ENCODE data around the gene AQP12B.
A peak's percentile ranks its signal among the peaks of the same experiment; 100 is the strongest.

AQP12B gene

DNA sequence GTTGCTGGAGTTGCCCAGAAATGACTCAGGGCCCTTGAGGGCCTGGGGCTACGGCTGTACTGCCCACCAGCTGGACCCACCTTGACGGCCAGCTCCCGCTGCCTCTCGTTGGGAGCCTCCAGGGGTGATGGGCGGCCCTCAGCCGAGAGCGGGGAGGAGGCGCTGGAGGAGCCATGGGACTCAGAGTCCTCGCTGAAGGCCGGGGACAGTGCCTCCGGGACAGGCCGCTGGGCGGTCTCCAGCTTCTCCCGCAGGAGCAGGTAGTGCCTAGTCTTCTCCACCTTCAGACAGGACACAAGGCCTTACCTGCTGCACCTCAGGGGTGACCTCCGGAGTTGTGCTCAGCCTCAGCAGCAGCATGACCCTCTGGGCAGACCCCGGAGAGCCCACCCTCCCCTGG lies 39.7 kb upstream of the AQP12B start:
- no peaks in the 10 kb centered on the region for H3K27me3 ChIP-seq (ENCODE audit: insufficient read depth, insufficient read length)
- no peaks in the 10 kb centered on the region; the same call in 1 of the 2 replicates for H3K9me3 ChIP-seq (ENCODE audit: insufficient read depth, low read length)
- H3K4me3 ChIP-seq (ENCODE audit: insufficient read length, low read depth), result no peak overlapping the region
- H3K4me1 ChIP-seq (ENCODE audit: insufficient read depth, insufficient read length), result no peaks in the 10 kb centered on the region
- TF ChIP-seq SUZ12 (IDR thresholded peaks at IDR 0.05; ENCODE audit: extremely low read depth, insufficient read depth, insufficient read length), result no peak
- TF ChIP-seq ZNF274 (IDR thresholded peaks at IDR 0.05; ENCODE audit: low read depth, low read length), result no peak
- no peak for TF ChIP-seq YY1 (IDR thresholded peaks at IDR 0.05; ENCODE audit: insufficient read depth, insufficient read length)
- no peak overlapping the region for H3K9ac ChIP-seq (ENCODE audit: insufficient read length, low read depth)
- DNase-seq (ENCODE audit: low read depth, low spot score), result no peak
- peaks cover 3% of the 10 kb centered on the region for H3K36me3 ChIP-seq (ENCODE audit: insufficient read depth, insufficient read length, low read length)

DNA sequence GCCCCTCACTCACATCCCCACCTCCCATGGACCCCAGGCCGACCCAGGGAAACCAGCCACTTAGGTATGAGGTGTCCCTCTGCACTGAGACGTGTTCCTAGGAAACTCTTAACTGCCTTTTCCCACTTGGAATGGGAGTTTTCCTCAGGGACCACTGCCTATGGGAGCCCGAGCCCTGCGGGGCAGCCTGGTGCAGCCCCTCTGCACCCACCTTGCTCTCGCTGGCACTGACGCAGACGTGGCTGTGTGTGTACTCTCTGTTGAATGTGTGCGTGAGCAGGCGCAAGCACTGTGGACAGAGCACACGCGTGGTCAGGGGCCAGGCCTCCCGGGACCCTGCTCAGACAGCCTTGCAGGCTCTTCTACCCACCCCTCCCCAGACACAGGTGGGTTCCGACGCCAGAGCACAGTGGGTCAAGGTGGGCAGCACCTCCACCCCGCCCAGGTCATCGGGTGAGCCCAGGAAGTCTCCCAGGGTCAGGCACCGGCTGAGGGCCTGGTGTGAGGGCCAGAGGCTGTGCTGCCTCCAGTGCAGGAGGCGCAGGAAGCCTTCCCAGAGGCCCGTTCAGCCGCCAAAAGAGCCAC lies 39.0 kb upstream of the AQP12B start:
- no peak overlapping the region for H3K4me3 ChIP-seq (ENCODE audit: insufficient read length, low read depth)
- peaks cover 3% of the 10 kb centered on the region for H3K36me3 ChIP-seq (ENCODE audit: insufficient read depth, insufficient read length, low read length)
- no peak overlapping the region for H3K9ac ChIP-seq (ENCODE audit: insufficient read length, low read depth)
- no peak for DNase-seq (ENCODE audit: low read depth, low spot score)
- H3K27me3 ChIP-seq (ENCODE audit: insufficient read depth, insufficient read length), result no peaks in the 10 kb centered on the region
- no peaks in the 10 kb centered on the region for H3K4me1 ChIP-seq (ENCODE audit: insufficient read depth, insufficient read length)
- TF ChIP-seq YY1 (IDR thresholded peaks at IDR 0.05; ENCODE audit: insufficient read depth, insufficient read length), result no peak
- no peak for TF ChIP-seq SUZ12 (IDR thresholded peaks at IDR 0.05; ENCODE audit: extremely low read depth, insufficient read depth, insufficient read length)
- no peak for TF ChIP-seq ZNF274 (IDR thresholded peaks at IDR 0.05; ENCODE audit: low read depth, low read length)
- no peaks in the 10 kb centered on the region; the same call in 1 of the 2 replicates for H3K9me3 ChIP-seq (ENCODE audit: insufficient read depth, low read length)

- Histone ChIP-seq H3K9me3 (ENCODE audit: insufficient read depth, low read length) (no peaks in the 10 kb centered on the region; the same call in 1 of the 2 replicates), H3K27me3 (ENCODE audit: insufficient read depth, insufficient read length) (no peaks in the 10 kb centered on the region), H3K36me3 (ENCODE audit: insufficient read depth, insufficient read length, low read length) (peaks cover 3% of the 10 kb centered on the region), H3K4me3 (ENCODE audit: insufficient read length, low read depth) (no peak overlapping the region), H3K4me1 (ENCODE audit: insufficient read depth, insufficient read length) (no peaks in the 10 kb centered on the region), H3K9ac (ENCODE audit: insufficient read length, low read depth) (no peak overlapping the region)
- no peak for TF ChIP-seq ZNF274 (IDR thresholded peaks at IDR 0.05; ENCODE audit: low read depth, low read length)
- TF ChIP-seq YY1 (IDR thresholded peaks at IDR 0.05; ENCODE audit: insufficient read depth, insufficient read length), result no peak
- no peak for DNase-seq (ENCODE audit: low read depth, low spot score)
Measured at GRCh38 chr2:240720686-240721595, 38.3 kb upstream of the AQP12B start.

GRCh38 chr2:240719676-240720545 lies 37.2 kb upstream of the AQP12B start:
- H3K27me3 ChIP-seq (ENCODE audit: insufficient read depth, insufficient read length), result no peaks in the 10 kb centered on the region
- peaks cover under 1% of the 10 kb centered on the region for H3K4me1 ChIP-seq (ENCODE audit: insufficient read depth, insufficient read length)
- peaks cover 3% of the 10 kb centered on the region for H3K36me3 ChIP-seq (ENCODE audit: insufficient read depth, insufficient read length, low read length)
- DNase-seq (ENCODE audit: low read depth, low spot score), result no peak
- H3K9me3 ChIP-seq (ENCODE audit: insufficient read depth, low read length), result no peaks in the 10 kb centered on the region; the same call in 1 of the 2 replicates
- H3K9ac ChIP-seq (ENCODE audit: insufficient read length, low read depth), result no peak overlapping the region
- TF ChIP-seq ZNF274 (IDR thresholded peaks at IDR 0.05; ENCODE audit: low read depth, low read length) (no peak), SUZ12 (IDR thresholded peaks at IDR 0.05; ENCODE audit: extremely low read depth, insufficient read depth, insufficient read length) (no peak), YY1 (IDR thresholded peaks at IDR 0.05; ENCODE audit: insufficient read depth, insufficient read length) (no peak)
- H3K4me3 ChIP-seq (ENCODE audit: insufficient read length, low read depth), result no peak overlapping the region

- Histone ChIP-seq H3K4me1 (ENCODE audit: insufficient read depth, insufficient read length) (peaks cover 2% of the 10 kb centered on the region), H3K27me3 (ENCODE audit: insufficient read depth, insufficient read length) (no peaks in the 10 kb centered on the region), H3K36me3 (ENCODE audit: insufficient read depth, insufficient read length, low read length) (peaks cover 3% of the 10 kb centered on the region), H3K9me3 (ENCODE audit: insufficient read depth, low read length) (no peaks in the 10 kb centered on the region; the same call in 1 of the 2 replicates), H3K9ac (ENCODE audit: insufficient read length, low read depth) (no peak overlapping the region), H3K4me3 (ENCODE audit: insufficient read length, low read depth) (no peak overlapping the region)
- no peak for TF ChIP-seq ZNF274 (IDR thresholded peaks at IDR 0.05; ENCODE audit: low read depth, low read length)
- no peak for TF ChIP-seq SUZ12 (IDR thresholded peaks at IDR 0.05; ENCODE audit: extremely low read depth, insufficient read depth, insufficient read length)
- TF ChIP-seq YY1 (IDR thresholded peaks at IDR 0.05; ENCODE audit: insufficient read depth, insufficient read length), result no peak
- DNase-seq (ENCODE audit: low read depth, low spot score), result no peak
Measured at GRCh38 chr2:240718896-240719490, 36.3 kb upstream of the AQP12B start.

DNA sequence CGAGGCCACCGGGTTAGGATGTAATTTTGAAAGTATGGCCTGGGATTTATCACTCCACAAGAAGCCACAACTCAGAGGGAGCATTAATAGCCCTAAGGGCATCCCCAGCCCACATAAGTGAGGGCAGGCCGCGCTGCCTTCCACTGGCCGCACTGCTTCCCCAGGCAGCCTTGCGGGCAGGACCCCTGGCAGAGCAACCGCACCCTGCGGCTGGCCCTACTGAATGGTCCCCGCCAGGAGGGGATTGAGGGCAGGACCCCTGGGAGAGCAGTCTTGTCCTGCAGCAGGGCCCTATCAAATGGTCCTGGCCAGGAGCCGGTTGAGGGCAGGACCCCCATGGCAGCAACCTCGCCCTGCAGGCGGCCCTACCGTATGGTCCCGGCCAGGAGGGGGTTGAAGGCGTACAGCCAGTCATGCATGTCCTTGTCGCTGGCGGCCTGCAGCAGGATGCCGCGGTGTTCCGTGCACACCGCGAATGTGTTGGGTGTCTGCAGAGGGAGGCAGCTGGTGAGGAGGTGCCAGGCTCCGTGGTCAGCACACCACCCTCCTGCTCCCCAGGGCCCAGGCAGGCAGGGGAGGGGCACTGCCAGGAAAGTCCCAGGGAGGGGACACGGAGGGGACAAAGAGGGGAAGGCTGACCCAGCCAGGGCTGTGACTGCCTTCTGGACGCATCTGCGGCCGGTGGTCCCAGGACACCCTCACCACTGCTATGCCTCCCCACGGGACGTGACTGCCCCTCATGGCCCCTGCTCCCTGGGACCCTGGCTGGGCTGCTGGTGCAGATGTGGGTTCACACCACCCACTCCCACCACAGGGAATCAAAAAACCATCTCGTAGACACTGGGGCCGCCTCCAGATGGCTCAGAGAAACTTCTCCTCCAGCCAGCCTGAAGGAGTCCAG lies 35.2 kb upstream of the AQP12B start:
- peak overlapping the region; percentile 10 for H3K9ac ChIP-seq (ENCODE audit: insufficient read length, low read depth)
- H3K36me3 ChIP-seq (ENCODE audit: insufficient read depth, insufficient read length, low read length), result peaks cover 3% of the 10 kb centered on the region
- no peak overlapping the region for H3K4me3 ChIP-seq (ENCODE audit: insufficient read length, low read depth)
- TF ChIP-seq YY1 (IDR thresholded peaks at IDR 0.05; ENCODE audit: insufficient read depth, insufficient read length) (no peak), SUZ12 (IDR thresholded peaks at IDR 0.05; ENCODE audit: extremely low read depth, insufficient read depth, insufficient read length) (no peak), ZNF274 (IDR thresholded peaks at IDR 0.05; ENCODE audit: low read depth, low read length) (no peak)
- H3K4me1 ChIP-seq (ENCODE audit: insufficient read depth, insufficient read length), result peaks cover 2% of the 10 kb centered on the region
- no peak for DNase-seq (ENCODE audit: low read depth, low spot score)
- H3K27me3 ChIP-seq (ENCODE audit: insufficient read depth, insufficient read length), result no peaks in the 10 kb centered on the region
- no peaks in the 10 kb centered on the region; the same call in 1 of the 2 replicates for H3K9me3 ChIP-seq (ENCODE audit: insufficient read depth, low read length)
